HG02884 (cell line): ENCODE measurements around the gene NANOS1.

Experiments used
- ATAC-seq: cut with Tn5 transposase; IDR thresholded peaks from one replicate; pipeline ENCODE4 v1.9.1; 2021; ENCODE audit warnings: mild to moderate bottlenecking, moderate library complexity; ENCODE audit not compliant: unreplicated experiment

The NANOS1 gene

GRCh38 chr10:119029613-119030420 is at the start of gene NANOS1:
Gene NANOS1 (plus strand): TSS chr10:119029714. CDS start chr10:119029802, 88 bp downstream.
- peak; percentile 12 for ATAC-seq

GRCh38 chr10:118980135-118980865 is 49.2 kb upstream of the NANOS1 start:
- ATAC-seq, result no peak

GRCh38 chr10:118980870-118981269 is 48.6 kb upstream of the NANOS1 start:
- ATAC-seq, result no peak

- ATAC-seq, result no peak
These were observed 47.6 kb upstream of the NANOS1 start for GRCh38 chr10:118981946-118982345.

- ATAC-seq, result no peak
These were observed 47.1 kb upstream of the NANOS1 start for GRCh38 chr10:118982366-118982765.

- ATAC-seq, result no peak
These were observed 46.3 kb upstream of the NANOS1 start for GRCh38 chr10:118983263-118983662.

- no peak for ATAC-seq
These were observed 43.9 kb upstream of the NANOS1 start for GRCh38 chr10:118985576-118985975.

GRCh38 chr10:118986815-118987790 is 42.4 kb upstream of the NANOS1 start:
- peak; percentile 77 for ATAC-seq

- no peak for ATAC-seq
These were observed 39.2 kb upstream of the NANOS1 start for GRCh38 chr10:118990326-118990725.

- ATAC-seq, result no peak
These were observed 37.0 kb upstream of the NANOS1 start for GRCh38 chr10:118992496-118992895.

GRCh38 chr10:118993214-118993613 is 36.3 kb upstream of the NANOS1 start:
- ATAC-seq, result no peak

GRCh38 chr10:118994321-118994720 is 35.2 kb upstream of the NANOS1 start:
- no peak for ATAC-seq

GRCh38 chr10:118995739-118996138 is 33.8 kb upstream of the NANOS1 start:
- no peak for ATAC-seq

- no peak for ATAC-seq
These were observed 32.1 kb upstream of the NANOS1 start for GRCh38 chr10:118997379-118997778.

GRCh38 chr10:118998183-118998582 is 31.3 kb upstream of the NANOS1 start:
- no peak for ATAC-seq

- no peak for ATAC-seq
These were observed 27.6 kb upstream of the NANOS1 start for GRCh38 chr10:119001717-119002500.

GRCh38 chr10:119003572-119004289 is 25.8 kb upstream of the NANOS1 start:
- no peak for ATAC-seq

- ATAC-seq, result no peak
These were observed 24.0 kb upstream of the NANOS1 start for GRCh38 chr10:119005362-119006043.
